Stimulated activated CD4-positive, alpha-beta T cell treated with anti-CD3 and anti-CD28 coated beads, Interleukin-15, amount 100 ng/mL, for 48 hours (primary cell): ENCODE measurements around the gene RGS12.

Experiments
- DNase-seq, 2 donors: peaks; one replicate each; pipeline ENCODE4 v3.0.0-alpha.2; 2020; ENCODE audit warnings: low read depth in 2 of 2

RGS12 gene

GRCh38 chr4:3310301-3311094 is 17.7 kb downstream of the RGS12 start:
- DNase-seq, result no peak

- DNase-seq, result no peak
Measured at GRCh38 chr4:3311095-3311372, 18.2 kb downstream of the RGS12 start.

- no peak for DNase-seq
Measured at GRCh38 chr4:3311489-3312171, 18.8 kb downstream of the RGS12 start.

GRCh38 chr4:3312362-3312761 is 19.5 kb downstream of the RGS12 start:
- no peak for DNase-seq

GRCh38 chr4:3313139-3313538 is 20.3 kb downstream of the RGS12 start:
- DNase-seq, result no peak

GRCh38 chr4:3313556-3314228 is 20.9 kb downstream of the RGS12 start:
- DNase-seq, result no peak

- DNase-seq, result no peak
Measured at GRCh38 chr4:3314706-3315260, 22.0 kb downstream of the RGS12 start.

- no peak for DNase-seq
Measured at GRCh38 chr4:3315566-3315965, 22.7 kb downstream of the RGS12 start.

GRCh38 chr4:3316146-3316545 is 23.3 kb downstream of the RGS12 start:
- DNase-seq, result no peak

- DNase-seq, result no peak
Measured at GRCh38 chr4:3317011-3317655, 24.3 kb downstream of the RGS12 start.

GRCh38 chr4:3317656-3318211 is 24.9 kb downstream of the RGS12 start:
- no peak for DNase-seq

- DNase-seq, result no peak
Measured at GRCh38 chr4:3318561-3319021, 25.8 kb downstream of the RGS12 start.

GRCh38 chr4:3320361-3321023 is 27.7 kb downstream of the RGS12 start:
- no peak for DNase-seq

- no peak for DNase-seq
Measured at GRCh38 chr4:3321295-3321889, 28.6 kb downstream of the RGS12 start.

GRCh38 chr4:3322059-3322550 is 29.3 kb downstream of the RGS12 start:
- DNase-seq, result no peak

- DNase-seq, result no peak
Measured at GRCh38 chr4:3323071-3323481, 30.3 kb downstream of the RGS12 start.

GRCh38 chr4:3324093-3324815 is 31.4 kb downstream of the RGS12 start:
- DNase-seq, result no peak

- DNase-seq, result no peak
Measured at GRCh38 chr4:3328814-3329663, 36.2 kb downstream of the RGS12 start.

- no peak for DNase-seq
Measured at GRCh38 chr4:3329887-3330286, 37.1 kb downstream of the RGS12 start.
